HG02840 (cell line): ENCODE data around the gene IL1RAPL2.
"Not testable (repeated sequence)": the region's sequence is repeated elsewhere in the genome, so short reads cannot be mapped to it uniquely, and the experiment has no call there.

ENCODE experiments used
- ATAC-seq: cut with Tn5 transposase; IDR thresholded peaks from one replicate; pipeline ENCODE4 v1.9.1; 2021; ENCODE audit warnings: mild to moderate bottlenecking, moderate library complexity, moderate number of reproducible peaks; ENCODE audit not compliant: unreplicated experiment, low FRiP score

Gene IL1RAPL2

GRCh38 chrX:105006103-105006502 lies 440.1 kb downstream of the IL1RAPL2 start:
- no peak for ATAC-seq

- no peak for ATAC-seq
Observed at GRCh38 chrX:105006996-105007395, 441.0 kb downstream of the IL1RAPL2 start.

- no peak for ATAC-seq
Observed at GRCh38 chrX:105013719-105014118, 447.7 kb downstream of the IL1RAPL2 start.

- ATAC-seq: no peak
Observed at GRCh38 chrX:105017641-105018040, 451.6 kb downstream of the IL1RAPL2 start.

- ATAC-seq: no peak
Observed at GRCh38 chrX:105018865-105019264, 452.9 kb downstream of the IL1RAPL2 start.

- ATAC-seq: not testable (repeated sequence)
Observed at GRCh38 chrX:105028962-105029361, 463.0 kb downstream of the IL1RAPL2 start.

- no peak for ATAC-seq
Observed at GRCh38 chrX:105038672-105039328, 472.8 kb downstream of the IL1RAPL2 start.

- ATAC-seq: no peak
Observed at GRCh38 chrX:105050921-105051320, 484.9 kb downstream of the IL1RAPL2 start.

GRCh38 chrX:105051364-105051763 lies 485.4 kb downstream of the IL1RAPL2 start:
- ATAC-seq: no peak

GRCh38 chrX:105052926-105053325 lies 486.9 kb downstream of the IL1RAPL2 start:
- no peak for ATAC-seq

- no peak for ATAC-seq
Observed at GRCh38 chrX:105063743-105064142, 497.7 kb downstream of the IL1RAPL2 start.

- ATAC-seq: no peak
Observed at GRCh38 chrX:105098201-105098600, 532.2 kb downstream of the IL1RAPL2 start.

GRCh38 chrX:105098812-105099211 lies 532.8 kb downstream of the IL1RAPL2 start:
- no peak for ATAC-seq

- ATAC-seq: no peak
Observed at GRCh38 chrX:105101378-105101777, 535.4 kb downstream of the IL1RAPL2 start.

GRCh38 chrX:105109936-105110335 lies 543.9 kb downstream of the IL1RAPL2 start:
- ATAC-seq: no peak

- no peak for ATAC-seq
Observed at GRCh38 chrX:105114554-105115130, 548.6 kb downstream of the IL1RAPL2 start.

GRCh38 chrX:105115596-105116320 lies 549.8 kb downstream of the IL1RAPL2 start:
- not testable (repeated sequence) for ATAC-seq

- ATAC-seq: no peak
Observed at GRCh38 chrX:105116486-105116885, 550.5 kb downstream of the IL1RAPL2 start.

GRCh38 chrX:105117621-105118020 lies 551.6 kb downstream of the IL1RAPL2 start:
- ATAC-seq: no peak

GRCh38 chrX:105120463-105120862 lies 554.5 kb downstream of the IL1RAPL2 start:
- ATAC-seq: no peak

GRCh38 chrX:105121186-105121585 lies 555.2 kb downstream of the IL1RAPL2 start:
- ATAC-seq: no peak

GRCh38 chrX:105126201-105126600 lies 560.2 kb downstream of the IL1RAPL2 start:
- ATAC-seq: no peak
